ENCODE data around the gene NR1I2.

DNA sequence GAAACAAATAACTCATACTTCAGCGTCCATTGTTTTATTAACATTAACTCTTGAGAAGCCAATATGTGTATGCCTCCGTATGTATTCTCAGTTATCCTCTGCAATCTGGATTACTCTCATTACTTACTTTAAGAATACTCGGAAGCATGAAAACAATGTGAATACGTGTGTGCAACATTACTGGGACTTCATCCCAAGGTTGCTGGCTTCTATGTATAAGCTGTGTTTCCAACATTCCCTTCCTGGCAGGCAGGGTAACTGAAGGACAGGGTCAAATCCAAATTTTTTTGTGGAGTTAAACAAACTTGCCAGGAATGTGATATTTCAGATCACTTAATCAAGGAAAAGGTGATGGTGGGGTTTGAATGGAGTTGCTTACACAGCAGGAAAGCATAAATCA, 34.5 kb upstream of the NR1I2 start:
- TF ChIP-seq CTCF (IDR thresholded peaks at IDR 0.05; ENCODE audit: low read depth, low read length, poor library complexity, severe bottlenecking) (no peak), EZH2phosphoT487 (IDR thresholded peaks at IDR 0.05; ENCODE audit: borderline replicate concordance, low read length) (no peak)
